Thyroid gland (tissue), 4 donors: Measurements from ENCODE around the gene SEZ6L. TPM values are rescaled to one million over a fixed set of nuclear protein-coding genes. Genes with fewer than 3 reads are reported as not detected.
A peak's percentile ranks its signal among the peaks of the same experiment; 100 is the strongest.

Source experiments
- DNase-seq, 2 donors: peaks; one replicate each; pipeline ENCODE4 v3.0.0-alpha.2; 2019
- H3K27ac ChIP-seq, 3 donors: fragments of 200-600 bp; sonication (generic); 1 replicate in 2 of 3; 2 replicates in 1 of 3; pipeline ENCODE4 v1.5.1; 2016 to 2019; ENCODE audit warnings: mild to moderate bottlenecking in 1 of 3, moderate library complexity in 1 of 3
- H3K27me3 ChIP-seq: fragments of 200-600 bp; sonication (generic); one replicate; pipeline ENCODE4 v1.5.1; 2019
- H3K36me3 ChIP-seq, 2 donors: fragments of 200-600 bp; sonication (generic); one replicate each; pipeline ENCODE4 v1.5.1; 2016 to 2019
- H3K4me1 ChIP-seq, 2 donors: fragments of 200-600 bp; sonication (generic); one replicate each; pipeline ENCODE4 v1.5.1; 2017 to 2019
- H3K4me3 ChIP-seq, 3 donors: fragments of 200-600 bp; sonication (generic); replicated peaks in 1 of 3; 1 replicate in 2 of 3; 2 replicates in 1 of 3; pipeline ENCODE4 v1.5.1; 2016; ENCODE audit warnings: mild to moderate bottlenecking in 1 of 3
- H3K9me3 ChIP-seq: fragments of 200-600 bp; sonication (generic); one replicate; pipeline ENCODE4 v1.5.1; 2017
- CTCF ChIP-seq, 6 experiments: fragments of 200-600 bp in 3 of 6; fragments of 450-650 bp in 3 of 6; sonication (generic) in 3 of 6; IDR thresholded peaks; one replicate each; pipeline ENCODE4 v1.5.1; 2016 to 2019; ENCODE audit warnings: antibody characterized with exemption in 6 of 6, mild to moderate bottlenecking in 2 of 6, inconsistent platforms in 1 of 6, moderate library complexity in 1 of 6
- POLR2A ChIP-seq, 2 donors: fragments of 450-650 bp; IDR thresholded peaks; one replicate each; pipeline ENCODE4 v1.6.1; 2017; ENCODE audit warnings: antibody characterized with exemption in 2 of 2, mild to moderate bottlenecking in 2 of 2, moderate library complexity in 1 of 2
- WGBS, 2 donors: methylation state at CpG; one replicate each; pipeline ENCODE4 v1.1.5; 2017; 5-methylcytosine and 5-hydroxymethylcytosine counted together
- intact Hi-C: fragments of 100-400 bp; cut with DNase I; formaldehyde crosslinking; loops from one replicate; pipeline ENCODE4 v1.15.1; 2023
- total RNA-seq, 4 donors: library from RNA; depleted of rRNA; stranded (reverse); fragments of >200 nt; gene quantifications; one replicate each; pipeline ENCODE4 v1.2.3, GENCODE V29; 2016

SEZ6L gene
- total RNA-seq, 4 donors from 2014 or later = 0.13 to 0.22 (median 0.17) TPM; not detected in 1

DNA sequence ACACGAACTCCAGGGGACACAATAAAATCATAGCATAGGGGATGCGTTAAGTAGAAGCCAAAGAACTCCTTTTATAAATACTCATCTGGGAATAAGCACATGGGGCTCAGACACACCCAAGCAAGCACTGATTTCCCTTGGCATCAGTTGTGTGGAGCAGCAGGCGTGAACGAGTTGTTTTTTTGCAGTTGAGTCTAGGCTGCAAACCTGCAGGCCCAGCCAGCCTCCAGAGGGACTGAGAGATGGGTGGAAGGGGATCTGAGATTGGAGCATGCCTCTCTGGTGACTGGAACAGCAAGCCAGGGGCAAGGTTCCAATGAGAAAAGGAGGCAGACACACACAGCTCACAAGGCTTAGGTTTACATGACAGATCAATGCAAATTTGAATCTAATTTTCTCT is 27.4 kb upstream of the SEZ6L start:
- Histone ChIP-seq H3K36me3 (no peaks in the 10 kb centered on the region), H3K4me1 (peaks cover 0 to 3% of the 10 kb centered on the region in 2 donors), H3K27ac (no peak overlapping the region), H3K9me3 (no peaks in the 10 kb centered on the region), H3K4me3 (no peak overlapping the region), H3K27me3 (no peaks in the 10 kb centered on the region)
- intact Hi-C loops = no loop called here
- peak; percentile 22 to 72 for DNase-seq
- no peak for TF ChIP-seq POLR2A (IDR thresholded peaks at IDR 0.05)
- 36 to 74% methylated on average over 4 of the region's 4 CpGs for WGBS, 2 donors

DNA sequence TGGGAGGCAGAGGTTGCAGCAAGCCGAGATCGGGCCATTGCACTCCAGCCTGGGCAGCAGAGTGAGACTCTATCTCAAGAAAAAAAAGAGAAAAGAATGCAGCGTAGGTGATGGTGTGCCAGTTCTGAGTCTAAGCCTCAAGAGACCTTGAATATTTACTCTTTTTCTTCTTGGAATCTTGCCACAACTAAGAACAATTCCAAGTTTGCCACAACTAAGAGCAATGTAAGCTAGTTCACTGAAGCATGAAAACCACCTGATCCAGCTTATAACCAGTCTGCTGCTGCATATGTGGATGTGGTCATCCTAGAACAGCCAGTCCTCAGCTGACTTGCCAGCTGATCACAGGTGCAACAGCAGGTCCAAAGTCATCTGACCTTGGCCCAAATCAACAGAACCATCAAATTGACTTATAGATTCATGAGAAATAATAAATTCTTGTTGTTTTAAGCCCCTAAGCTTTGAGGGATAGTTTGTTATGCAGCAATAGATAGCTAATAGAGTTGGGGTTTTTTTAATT is 25.4 kb upstream of the SEZ6L start:
- 36 to 37% methylated on average over 3 of the region's 3 CpGs for WGBS, 2 donors
- no peak overlapping the region for H3K4me3 ChIP-seq
- DNase-seq = peak; percentile 76 to 81
- H3K9me3 ChIP-seq = no peaks in the 10 kb centered on the region
- no peaks in the 10 kb centered on the region for H3K27me3 ChIP-seq
- no peaks in the 10 kb centered on the region for H3K36me3 ChIP-seq
- intact Hi-C loops = no loop called here
- peaks cover 0 to 3% of the 10 kb centered on the region in 2 donors for H3K4me1 ChIP-seq
- peak overlapping the region; percentile 60 to 68 (median 61) for H3K27ac ChIP-seq
- TF ChIP-seq POLR2A (IDR thresholded peaks at IDR 0.05) (no peak), CTCF (IDR thresholded peaks at IDR 0.05) (no peak)

GRCh38 chr22:26159886-26160285 is 9.4 kb upstream of the SEZ6L start:
- no peak overlapping the region for H3K4me3 ChIP-seq
- TF ChIP-seq POLR2A (IDR thresholded peaks at IDR 0.05) = no peak
- TF ChIP-seq CTCF (IDR thresholded peaks at IDR 0.05) = no peak
- no peaks in the 10 kb centered on the region for H3K36me3 ChIP-seq
- DNase-seq = no peak
- intact Hi-C loops = no loop called here
- H3K27me3 ChIP-seq = no peaks in the 10 kb centered on the region
- H3K9me3 ChIP-seq = no peaks in the 10 kb centered on the region
- no peaks in the 10 kb centered on the region for H3K4me1 ChIP-seq
- H3K27ac ChIP-seq = no peak overlapping the region

- no peaks in the 10 kb centered on the region for H3K4me1 ChIP-seq
- no peak for TF ChIP-seq CTCF (IDR thresholded peaks at IDR 0.05)
- TF ChIP-seq POLR2A (IDR thresholded peaks at IDR 0.05) = no peak
- no peak overlapping the region for H3K4me3 ChIP-seq
- WGBS, 2 donors = 55 to 59% methylated on average over 7 of the region's 7 CpGs
- no peak overlapping the region for H3K27ac ChIP-seq
- H3K27me3 ChIP-seq = no peaks in the 10 kb centered on the region
- no peaks in the 10 kb centered on the region for H3K36me3 ChIP-seq
- no peaks in the 10 kb centered on the region for H3K9me3 ChIP-seq
- DNase-seq = no peak
- intact Hi-C loops = no loop called here
Measured at GRCh38 chr22:26161746-26162145, 7.5 kb upstream of the SEZ6L start.

DNA sequence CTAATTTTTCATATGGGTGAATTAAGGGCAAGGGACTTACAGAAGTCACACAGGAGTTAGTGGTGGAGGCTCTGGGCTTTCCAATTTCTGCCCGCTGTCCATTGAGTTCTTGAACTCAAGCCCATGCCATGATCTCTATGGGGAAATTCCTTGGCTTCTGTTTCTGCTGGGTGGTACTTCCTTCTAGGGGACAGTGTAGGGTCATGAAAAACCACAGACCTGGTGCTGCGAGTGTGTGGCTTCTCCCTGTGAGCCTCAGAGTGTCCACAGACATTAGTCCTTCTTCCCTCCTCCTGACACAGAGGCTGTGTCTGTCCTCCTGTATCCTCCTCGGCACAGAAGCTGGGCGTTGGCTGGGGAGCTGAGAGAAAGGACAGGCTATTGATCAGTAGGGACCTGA is 6.3 kb upstream of the SEZ6L start:
- TF ChIP-seq CTCF (IDR thresholded peaks at IDR 0.05) (no peak), POLR2A (IDR thresholded peaks at IDR 0.05) (no peak)
- no peak overlapping the region for H3K27ac ChIP-seq
- DNase-seq = no peak
- 64 to 83% methylated on average over 4 of the region's 4 CpGs for WGBS, 2 donors
- intact Hi-C loops = no loop called here
- no peaks in the 10 kb centered on the region for H3K27me3 ChIP-seq
- no peaks in the 10 kb centered on the region for H3K4me1 ChIP-seq
- no peak overlapping the region for H3K4me3 ChIP-seq
- H3K9me3 ChIP-seq = no peaks in the 10 kb centered on the region
- no peaks in the 10 kb centered on the region for H3K36me3 ChIP-seq

DNA sequence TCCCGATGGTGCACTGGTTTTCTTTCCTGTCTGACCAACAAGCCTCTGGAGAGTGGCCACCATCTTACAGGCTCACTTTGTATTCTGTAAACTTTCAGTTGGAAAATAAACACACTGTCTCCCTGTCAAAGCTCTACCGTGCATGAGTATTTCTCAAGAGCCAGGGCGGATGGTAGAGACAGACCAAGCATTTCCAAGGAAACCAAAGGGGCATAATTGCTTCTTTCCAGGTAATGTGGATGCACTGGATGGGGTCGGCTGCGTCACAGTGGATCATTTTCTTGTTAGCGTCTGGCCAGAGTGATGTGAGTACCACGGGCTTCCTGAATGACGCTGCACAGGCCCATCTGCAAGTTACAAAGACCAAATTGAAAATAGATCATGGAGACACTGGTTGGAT is 5.1 kb upstream of the SEZ6L start:
- intact Hi-C loops = no loop called here
- TF ChIP-seq CTCF (IDR thresholded peaks at IDR 0.05) = no peak
- TF ChIP-seq POLR2A (IDR thresholded peaks at IDR 0.05) = no peak
- peaks cover 0 to 3% of the 10 kb centered on the region in 2 donors for H3K4me1 ChIP-seq
- no peaks in the 10 kb centered on the region for H3K9me3 ChIP-seq
- no peak overlapping the region for H3K4me3 ChIP-seq
- 28 to 36% methylated on average over 8 of the region's 8 CpGs for WGBS, 2 donors
- no peak overlapping the region for H3K27ac ChIP-seq
- no peaks in the 10 kb centered on the region for H3K27me3 ChIP-seq
- DNase-seq = peak in 1 of 2 donors; percentile 1
- no peaks in the 10 kb centered on the region for H3K36me3 ChIP-seq
